Measurements from ENCODE around the gene BCAS3.

The BCAS3 gene

GRCh38 chr17:61338874-61339478 lies 661.3 kb downstream of the BCAS3 start:
- no peak for TF ChIP-seq CTCF (IDR thresholded peaks at IDR 0.05; ENCODE audit: low read depth, low read length, missing control alignments)
- in situ Hi-C loops (cut with HindIII; ENCODE audit: low sequenced_read_pairs), result no loop called here
- no peak for DNase-seq (ENCODE audit: low read depth)
- no peak overlapping the region for H3K4me3 ChIP-seq (ENCODE audit: low read depth, low read length)

GRCh38 chr17:61340431-61341209 lies 663.0 kb downstream of the BCAS3 start:
- in situ Hi-C loops (cut with HindIII; ENCODE audit: low sequenced_read_pairs), result no loop called here
- no peak for DNase-seq (ENCODE audit: low read depth)
- H3K4me3 ChIP-seq (ENCODE audit: low read depth, low read length), result no peak overlapping the region
- TF ChIP-seq CTCF (IDR thresholded peaks at IDR 0.05; ENCODE audit: low read depth, low read length, missing control alignments), result no peak

- in situ Hi-C loops (cut with HindIII; ENCODE audit: low sequenced_read_pairs), result no loop called here
- no peak for TF ChIP-seq CTCF (IDR thresholded peaks at IDR 0.05; ENCODE audit: low read depth, low read length, missing control alignments)
These were observed 665.9 kb downstream of the BCAS3 start for GRCh38 chr17:61343576-61343975.

GRCh38 chr17:61345061-61345460 lies 667.4 kb downstream of the BCAS3 start:
- no peak for TF ChIP-seq CTCF (IDR thresholded peaks at IDR 0.05; ENCODE audit: low read depth, low read length, missing control alignments)
- in situ Hi-C loops (cut with HindIII; ENCODE audit: low sequenced_read_pairs), result no loop called here
- no peak overlapping the region for H3K4me3 ChIP-seq (ENCODE audit: low read depth, low read length)
- no peak for DNase-seq (ENCODE audit: low read depth)

More at GRCh38 chr17:61343576-61343975, 665.9 kb downstream of the BCAS3 start:
- DNase-seq (ENCODE audit: low read depth), result no peak
- H3K4me3 ChIP-seq (ENCODE audit: low read depth, low read length), result no peak overlapping the region

GRCh38 chr17:61345825-61346666 lies 668.4 kb downstream of the BCAS3 start:
- no peak overlapping the region for H3K4me3 ChIP-seq (ENCODE audit: low read depth, low read length)
- no peak for DNase-seq (ENCODE audit: low read depth)
- TF ChIP-seq CTCF (IDR thresholded peaks at IDR 0.05; ENCODE audit: low read depth, low read length, missing control alignments), result no peak
- in situ Hi-C loops (cut with HindIII; ENCODE audit: low sequenced_read_pairs), result no loop called here

GRCh38 chr17:61349350-61349749 lies 671.7 kb downstream of the BCAS3 start:
- no peak overlapping the region for H3K4me3 ChIP-seq (ENCODE audit: low read depth, low read length)
- no peak for DNase-seq (ENCODE audit: low read depth)
- TF ChIP-seq CTCF (IDR thresholded peaks at IDR 0.05; ENCODE audit: low read depth, low read length, missing control alignments), result peak; percentile 45
- in situ Hi-C loops (cut with HindIII; ENCODE audit: low sequenced_read_pairs), result no loop called here

Data from astrocyte of the cerebellum (primary cell).